ENCODE measurements around the gene NELFCD. TPM values are rescaled to one million over a fixed set of nuclear protein-coding genes. Genes with fewer than 3 reads are reported as not detected.

Gene NELFCD
- total RNA-seq, 6 experiments from 2014 or later = 31.1 to 41.4 (median 36.5) TPM

DNA sequence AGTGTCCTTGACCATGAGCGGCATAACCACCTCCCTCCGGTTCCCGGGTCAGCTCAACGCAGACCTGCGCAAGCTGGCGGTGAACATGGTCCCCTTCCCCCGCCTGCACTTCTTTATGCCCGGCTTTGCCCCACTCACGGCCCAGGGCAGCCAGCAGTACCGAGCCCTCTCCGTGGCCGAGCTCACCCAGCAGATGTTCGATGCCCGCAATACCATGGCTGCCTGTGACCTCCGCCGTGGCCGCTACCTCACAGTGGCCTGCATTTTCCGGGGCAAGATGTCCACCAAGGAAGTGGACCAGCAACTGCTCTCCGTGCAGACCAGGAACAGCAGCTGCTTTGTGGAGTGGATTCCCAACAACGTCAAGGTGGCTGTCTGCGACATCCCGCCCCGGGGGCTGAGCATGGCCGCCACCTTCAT lies 43.1 kb downstream of the NELFCD start:
- Histone ChIP-seq H3K4me1 (peaks cover 0 to 16% (median 0%) of the 10 kb centered on the region in 4 donors), H3K9me3 (no peaks in the 10 kb centered on the region), H3K27ac (no peak overlapping the region), H3K36me3 (peaks cover 0 to 43% (median 8%) of the 10 kb centered on the region in 4 donors), H3K4me3 (no peak overlapping the region), H3K27me3 (no peaks in the 10 kb centered on the region)
- WGBS (ENCODE audit: insufficient coverage, low coverage, low lambda C conversion rate, missing lambda C conversion rate) = 100% methylated on average over 5 of the region's 24 CpGs
- intact Hi-C loops (cut with DNase I) = no loop called here
- ATAC-seq (no peak), DNase-seq (no peak)
- TF ChIP-seq CTCF (IDR thresholded peaks at IDR 0.05) (no peak), POLR2A (IDR thresholded peaks at IDR 0.05) (no peak)

GRCh38 chr20:59025086-59025485 lies 44.0 kb downstream of the NELFCD start:
- DNase-seq (no peak), ATAC-seq (peak in 3 of 4 donors; percentile 40 to 72 (median 53))
- peaks cover 4 to 52% (median 14%) of the 10 kb centered on the region in 4 donors for H3K36me3 ChIP-seq
- no peaks in the 10 kb centered on the region for H3K9me3 ChIP-seq
- TF ChIP-seq POLR2A (IDR thresholded peaks at IDR 0.05) (no peak), CTCF (IDR thresholded peaks at IDR 0.05) (no peak)
- H3K4me1 ChIP-seq = peaks cover 0 to 26% (median 4%) of the 10 kb centered on the region in 4 donors
- WGBS (ENCODE audit: insufficient coverage, low coverage, low lambda C conversion rate, missing lambda C conversion rate) = 63% methylated on average over 2 of the region's 2 CpGs
- no peak overlapping the region for H3K27ac ChIP-seq
- H3K4me3 ChIP-seq = no peak overlapping the region
- intact Hi-C loops (cut with DNase I) = no loop called here
- H3K27me3 ChIP-seq = no peaks in the 10 kb centered on the region

GRCh38 chr20:59025511-59025910 lies 44.5 kb downstream of the NELFCD start:
- H3K9me3 ChIP-seq = no peaks in the 10 kb centered on the region
- H3K4me3 ChIP-seq = no peak overlapping the region
- peaks cover 0 to 30% (median 6%) of the 10 kb centered on the region in 4 donors for H3K4me1 ChIP-seq
- H3K36me3 ChIP-seq = peaks cover 4 to 56% (median 15%) of the 10 kb centered on the region in 4 donors
- ATAC-seq (no peak), DNase-seq (no peak)
- intact Hi-C loops (cut with DNase I) = no loop called here
- H3K27ac ChIP-seq = no peak overlapping the region
- WGBS (ENCODE audit: insufficient coverage, low coverage, low lambda C conversion rate, missing lambda C conversion rate) = 98% methylated on average over 4 of the region's 4 CpGs
- H3K27me3 ChIP-seq = no peaks in the 10 kb centered on the region
- TF ChIP-seq POLR2A (IDR thresholded peaks at IDR 0.05) (no peak), CTCF (IDR thresholded peaks at IDR 0.05) (no peak)

- Histone ChIP-seq H3K9me3 (no peaks in the 10 kb centered on the region), H3K27ac (no peak overlapping the region), H3K27me3 (no peaks in the 10 kb centered on the region), H3K4me1 (peaks cover 0 to 39% (median 14%) of the 10 kb centered on the region in 4 donors), H3K36me3 (peaks cover 4 to 56% (median 15%) of the 10 kb centered on the region in 4 donors), H3K4me3 (no peak overlapping the region)
- no peak for ATAC-seq
- TF ChIP-seq POLR2A (IDR thresholded peaks at IDR 0.05) (no peak), CTCF (IDR thresholded peaks at IDR 0.05) (no peak)
- 82% methylated on average over 5 of the region's 5 CpGs for WGBS (ENCODE audit: insufficient coverage, low coverage, low lambda C conversion rate, missing lambda C conversion rate)
- no peak for DNase-seq
- intact Hi-C loops (cut with DNase I) = no loop called here
These were observed 46.1 kb downstream of the NELFCD start for GRCh38 chr20:59026904-59027740.
